NCI-H524 treated with DMSO at 0.1 percent for 48 hours (cell line): Measurements from ENCODE around the gene CABYR.

Experiments
- DNase-seq: peaks from one replicate; lab custom pipeline; 2025; lab: John Stamatoyannopoulos, UW

Gene CABYR

GRCh38 chr18:24190590-24190989, 51.7 kb downstream of the CABYR start:
- DNase-seq = no peak

- DNase-seq = no peak
Measured at GRCh38 chr18:24195296-24196053, 56.6 kb downstream of the CABYR start.

- DNase-seq = no peak
Measured at GRCh38 chr18:24196764-24197163, 57.9 kb downstream of the CABYR start.

- DNase-seq = no peak
Measured at GRCh38 chr18:24197412-24197811, 58.5 kb downstream of the CABYR start.

GRCh38 chr18:24198461-24198860, 59.6 kb downstream of the CABYR start:
- DNase-seq = no peak

- no peak for DNase-seq
Measured at GRCh38 chr18:24199372-24199962, 60.6 kb downstream of the CABYR start.

GRCh38 chr18:24200494-24201290, 61.8 kb downstream of the CABYR start:
- no peak for DNase-seq

GRCh38 chr18:24201699-24202687, 63.1 kb downstream of the CABYR start:
- no peak for DNase-seq

GRCh38 chr18:24204904-24205303, 66.0 kb downstream of the CABYR start:
- DNase-seq = no peak

- DNase-seq = no peak
Measured at GRCh38 chr18:24208270-24209035, 69.6 kb downstream of the CABYR start.

GRCh38 chr18:24209558-24209957, 70.7 kb downstream of the CABYR start:
- DNase-seq = no peak
